Adrenal gland (tissue), 12 donors: ENCODE results near the gene PDS5B. TPM values are rescaled to one million over a fixed set of nuclear protein-coding genes. Genes with fewer than 3 reads are reported as not detected.

Source experiments
- DNase-seq, 7 donors: peaks; one replicate each; pipeline ENCODE4 v3.0.0-alpha.2; 2019 to 2020
- H3K27ac ChIP-seq, 5 donors: fragments of 200-600 bp; sonication (generic) in 4 of 5; 1 replicate in 3 of 5; 2 replicates in 2 of 5; pipeline versions ENCODE4 v1.5.1 to v1.8.0; 2016 to 2020; ENCODE audit warnings: mild to moderate bottlenecking in 1 of 5
- H3K27me3 ChIP-seq: fragments of 200-600 bp; 2 replicates; pipeline ENCODE4 v1.8.0; 2021
- H3K36me3 ChIP-seq, 2 donors: fragments of 200-600 bp; replicated peaks in 1 of 2; 1 replicate in 1 of 2; 2 replicates in 1 of 2; pipeline versions ENCODE4 v1.5.1 to v1.8.0; 2018 to 2022
- H3K4me1 ChIP-seq, 2 donors: fragments of 200-600 bp; replicated peaks in 1 of 2; 1 replicate in 1 of 2; 2 replicates in 1 of 2; pipeline versions ENCODE4 v1.5.1 to v1.8.0; 2018 to 2021
- H3K4me3 ChIP-seq, 4 donors: fragments of 200-600 bp; sonication (generic) in 3 of 4; one replicate each; pipeline ENCODE4 v1.5.1; 2016 to 2018
- H3K9me3 ChIP-seq, 3 donors: fragments of 200-600 bp; sonication (generic) in 1 of 3; replicated peaks in 1 of 3; 1 replicate in 2 of 3; 2 replicates in 1 of 3; pipeline versions ENCODE4 v1.5.1 to v1.8.0; 2016 to 2021
- CTCF ChIP-seq, 6 experiments: fragments of 450-650 bp in 4 of 6; fragments of 200-600 bp in 2 of 6; sonication (generic) in 1 of 6; IDR thresholded peaks; 1 replicate in 5 of 6; 2 replicates in 1 of 6; pipeline versions ENCODE4 v1.5.1 to v1.8.0; 2016 to 2021; ENCODE audit warnings: antibody characterized with exemption in 6 of 6, mild to moderate bottlenecking in 2 of 6, moderate library complexity in 1 of 6
- POLR2A ChIP-seq, 2 donors: fragments of 450-650 bp; IDR thresholded peaks; one replicate each; pipeline ENCODE4 v1.6.1; 2017; ENCODE audit warnings: antibody characterized with exemption in 2 of 2, mild to moderate bottlenecking in 2 of 2, moderate library complexity in 1 of 2
- WGBS, 4 donors: extraction: QIAGEN DNeasy Blood & Tissue Kit in 2 of 4; methylation state at CpG; one replicate each; pipeline versions ENCODE4 v1.1.5 to v1.1.7; 2013 to 2017; 5-methylcytosine and 5-hydroxymethylcytosine counted together
- intact Hi-C, 2 donors: fragments of 100-400 bp; cut with DNase I; formaldehyde crosslinking; loops; one replicate each; pipeline versions ENCODE4 v1.14.1 to v1.15.0; 2022 to 2023
- polyA plus RNA-seq, 3 donors: library from polyadenylated mRNA; stranded (reverse); fragments of 200-250 nt in 2 of 3; fragments of 350-450 nt in 1 of 3; fragmentation: Illumina TruSeq in 1 of 3; extraction: RNeasy Lipid Tissue Mini Kit (QIAGEN cat#74804) in 1 of 3; gene quantifications; one replicate each; pipeline ENCODE4 v1.2.3, GENCODE V29; 2013 to 2014
- total RNA-seq, 9 donors: library from RNA; depleted of rRNA in 4 of 9; stranded (reverse); fragments of >200 nt in 4 of 9; fragments of 120-200 nt in 1 of 9; fragmentation: NEBNext Ultra II Directional in 1 of 9; extraction: Animal tissue kit (Norgen Biotek cat#: 25700) in 1 of 9; gene quantifications; one replicate each; pipeline versions ENCODE4 v1.1.0 to v1.2.4, GENCODE V29; 2013 to 2023
- donor health status: healthy with polysubstance abuse.
- donor health status: Bipolar disorder and iron deficiency.
- donor health status: DM: yes; HTN: yes; CAD: no.
- donor health status: DM: no; HTN: no; CAD: no.
- donor health status: DM: no; HTN: no; CAD: no.
- donor health status: DM: yes; HTN: yes; CAD: no.

The PDS5B gene
- total and polyA plus RNA-seq, 12 donors = 3.9 to 59.4 (median 30.2) TPM

GRCh38 chr13:32737111-32737571, 150.9 kb downstream of the PDS5B start:
- WGBS, 4 donors = 4 to 8% (median 6%) methylated on average over 2 of the region's 2 CpGs
- Histone ChIP-seq H3K9me3 (peaks cover 0 to 7% (median 0%) of the 10 kb centered on the region in 3 donors), H3K36me3 (no peaks in the 10 kb centered on the region), H3K27ac (peak overlapping the region; percentile 37 to 75 (median 64)), H3K4me1 (peaks cover 5 to 24% of the 10 kb centered on the region in 2 donors), H3K27me3 (no peaks in the 10 kb centered on the region), H3K4me3 (peak overlapping the region in 3 of 4 donors; percentile 5 to 47 (median 18))
- no peak for DNase-seq
- TF ChIP-seq POLR2A (IDR thresholded peaks at IDR 0.05) = no peak
- no peak for TF ChIP-seq CTCF (IDR thresholded peaks at IDR 0.05)
- intact Hi-C loops = no loop called here

- H3K4me1 ChIP-seq = peaks cover 5 to 24% of the 10 kb centered on the region in 2 donors
- DNase-seq = no peak
- no peaks in the 10 kb centered on the region for H3K36me3 ChIP-seq
- H3K4me3 ChIP-seq = peak overlapping the region in 2 of 4 donors; percentile 18 to 47
- 75 to 87% (median 79%) methylated on average over 1 of the region's 1 CpG for WGBS, 4 donors
- peak overlapping the region; percentile 37 to 75 (median 64) for H3K27ac ChIP-seq
- no peak for TF ChIP-seq POLR2A (IDR thresholded peaks at IDR 0.05)
- TF ChIP-seq CTCF (IDR thresholded peaks at IDR 0.05) = no peak
- H3K9me3 ChIP-seq = peaks cover 0 to 7% (median 0%) of the 10 kb centered on the region in 3 donors
- intact Hi-C loops = no loop called here
- no peaks in the 10 kb centered on the region for H3K27me3 ChIP-seq
Observed at GRCh38 chr13:32737679-32738078, 151.4 kb downstream of the PDS5B start.

GRCh38 chr13:32745509-32745908, 159.3 kb downstream of the PDS5B start:
- Histone ChIP-seq H3K9me3 (no peaks in the 10 kb centered on the region), H3K4me3 (no peak overlapping the region), H3K27ac (no peak overlapping the region), H3K4me1 (no peaks in the 10 kb centered on the region), H3K27me3 (no peaks in the 10 kb centered on the region), H3K36me3 (peaks cover 0 to 5% of the 10 kb centered on the region in 2 donors)
- intact Hi-C loops = no loop called here
- WGBS, 4 donors = 67 to 100% (median 95%) methylated on average over 1 of the region's 1 CpG
- DNase-seq = no peak
- no peak for TF ChIP-seq POLR2A (IDR thresholded peaks at IDR 0.05)
- TF ChIP-seq CTCF (IDR thresholded peaks at IDR 0.05) = no peak

GRCh38 chr13:32746474-32746873, 160.2 kb downstream of the PDS5B start:
- WGBS, 4 donors = 78 to 89% (median 81%) methylated on average over 3 of the region's 3 CpGs
- H3K4me3 ChIP-seq = no peak overlapping the region
- no peak overlapping the region for H3K27ac ChIP-seq
- intact Hi-C loops = no loop called here
- peaks cover 0 to 5% of the 10 kb centered on the region in 2 donors for H3K36me3 ChIP-seq
- TF ChIP-seq POLR2A (IDR thresholded peaks at IDR 0.05) = no peak
- TF ChIP-seq CTCF (IDR thresholded peaks at IDR 0.05) = no peak
- H3K4me1 ChIP-seq = no peaks in the 10 kb centered on the region
- no peak for DNase-seq
- no peaks in the 10 kb centered on the region for H3K9me3 ChIP-seq
- H3K27me3 ChIP-seq = no peaks in the 10 kb centered on the region
